HepG2 (cell line): ENCODE measurements around the gene ZMYM4. TPM values are rescaled to one million over a fixed set of nuclear protein-coding genes. Genes with fewer than 3 reads are reported as not detected.
A peak's percentile ranks its signal among the peaks of the same experiment; 100 is the strongest.

ENCODE experiments used
- ARNT2 ChIP-seq: sonication (generic); formaldehyde crosslinking; IDR thresholded peaks from 2 replicates; pipeline ENCODE4 v1.8.0; 2022; ENCODE audit warnings: mild to moderate bottlenecking, low read depth, missing genetic modification reagents, moderate library complexity
- FOXK2 ChIP-seq: fragments of 450-650 bp; IDR thresholded peaks from 2 replicates; pipeline ENCODE4 v1.6.1; 2016
- GABPB1 ChIP-seq: IDR thresholded peaks from 2 replicates; pipeline ENCODE4 v1.6.1; 2016; ENCODE audit warnings: mild to moderate bottlenecking, missing genetic modification reagents, moderate library complexity, missing compliant biosample characterization
- GATAD2A ChIP-seq: IDR thresholded peaks from 2 replicates; pipeline ENCODE4 v1.6.1; 2016
- POGK ChIP-seq: sonication (generic); formaldehyde crosslinking; conservative IDR thresholded peaks from 2 replicates; pipeline ENCODE4 v1.8.0; 2022; ENCODE audit warnings: mild to moderate bottlenecking, moderate library complexity, missing genetic modification reagents
- U2AF2 ChIP-seq: fragments of 200-400 bp; formaldehyde crosslinking; IDR thresholded peaks from 2 replicates; pipeline ENCODE4 v1.6.1; 2017; ENCODE audit warnings: low read depth, mild to moderate bottlenecking, low read length
- UBTF ChIP-seq: sonication (generic); formaldehyde crosslinking; IDR thresholded peaks from 2 replicates; pipeline ENCODE4 v1.4.0; 2020; ENCODE audit warnings: mild to moderate bottlenecking, missing genetic modification reagents
- XRCC5 ChIP-seq: fragments of 200-400 bp; formaldehyde crosslinking; optimal IDR thresholded peaks from 2 replicates; pipeline ENCODE3; 2017; ENCODE audit warnings: mild to moderate bottlenecking, low read length
- ZNF282 ChIP-seq: fragments of 450-650 bp; IDR thresholded peaks from 2 replicates; pipeline ENCODE4 v1.6.1; 2018; ENCODE audit not compliant: partially characterized antibody
- ZNF33B ChIP-seq: sonication (generic); formaldehyde crosslinking; IDR thresholded peaks from 2 replicates; pipeline ENCODE4 v1.5.1; 2020; ENCODE audit warnings: mild to moderate bottlenecking, missing genetic modification reagents
- ZNF34 ChIP-seq: sonication (generic); formaldehyde crosslinking; IDR thresholded peaks from 2 replicates; pipeline ENCODE4 v1.4.0; 2020; ENCODE audit warnings: mild to moderate bottlenecking, missing genetic modification reagents, borderline replicate concordance
- ZNF546 ChIP-seq: sonication (generic); formaldehyde crosslinking; conservative IDR thresholded peaks from 2 replicates; pipeline ENCODE4 v1.8.1; 2023; ENCODE audit warnings: mild to moderate bottlenecking, missing genetic modification reagents
- ZNF619 ChIP-seq: sonication (generic); formaldehyde crosslinking; IDR thresholded peaks from 2 replicates; pipeline ENCODE4 v1.4.0; 2020; ENCODE audit warnings: mild to moderate bottlenecking, missing genetic modification reagents
- ZNF687 ChIP-seq: sonication (generic); formaldehyde crosslinking; IDR thresholded peaks from 2 replicates; pipeline ENCODE4 v1.5.1; 2020; ENCODE audit warnings: mild to moderate bottlenecking, missing genetic modification reagents, moderate library complexity
- polyA plus RNA-seq, 8 experiments: library from polyadenylated mRNA; depleted of rRNA in 3 of 8; stranded (reverse) in 7 of 8; unstranded in 1 of 8; fragments of >200 nt; fragmentation: Illumina TruSeq in 4 of 8; extraction: Trizol in 4 of 8; gene quantifications; 2 replicates each; pipeline versions ENCODE4 v1.2.1 to v1.2.3, GENCODE V29; 2011 to 2016; ENCODE audit warnings: low read depth in 4 of 8, missing spikeins in 1 of 8, mixed read lengths in 1 of 8; ENCODE audit not compliant: insufficient read depth in 1 of 8
- total RNA-seq, 5 experiments: library from RNA; depleted of rRNA; stranded (reverse); fragments of >200 nt; fragmentation: Illumina TruSeq; extraction: Trizol; gene quantifications; 2 replicates each; pipeline ENCODE4 v1.2.3, GENCODE V29; 2016; ENCODE audit warnings: low read depth in 1 of 5
- TF ChIP-seq, protein P1 (sequence below): sonication (generic); formaldehyde crosslinking; IDR thresholded peaks from 2 replicates; pipeline ENCODE4 v1.5.0; 2020; ENCODE audit warnings: mild to moderate bottlenecking, low read depth, missing genetic modification reagents, borderline replicate concordance
- TF ChIP-seq, protein P2 (sequence below): IDR thresholded peaks from 2 replicates; pipeline ENCODE4 v1.6.1; 2018; ENCODE audit warnings: missing genetic modification reagents
- TF ChIP-seq, protein P3 (sequence below): sonication (generic); formaldehyde crosslinking; IDR thresholded peaks from 2 replicates; pipeline ENCODE4 v1.8.0; 2022; ENCODE audit warnings: low read depth, missing genetic modification reagents

The ZMYM4 gene
- total and polyA plus RNA-seq, 2 of the 13 experiments (the other 11 are each of a cell fraction or from before 2014, with no cell fraction given) = 13.9 to 37.6 TPM

DNA sequence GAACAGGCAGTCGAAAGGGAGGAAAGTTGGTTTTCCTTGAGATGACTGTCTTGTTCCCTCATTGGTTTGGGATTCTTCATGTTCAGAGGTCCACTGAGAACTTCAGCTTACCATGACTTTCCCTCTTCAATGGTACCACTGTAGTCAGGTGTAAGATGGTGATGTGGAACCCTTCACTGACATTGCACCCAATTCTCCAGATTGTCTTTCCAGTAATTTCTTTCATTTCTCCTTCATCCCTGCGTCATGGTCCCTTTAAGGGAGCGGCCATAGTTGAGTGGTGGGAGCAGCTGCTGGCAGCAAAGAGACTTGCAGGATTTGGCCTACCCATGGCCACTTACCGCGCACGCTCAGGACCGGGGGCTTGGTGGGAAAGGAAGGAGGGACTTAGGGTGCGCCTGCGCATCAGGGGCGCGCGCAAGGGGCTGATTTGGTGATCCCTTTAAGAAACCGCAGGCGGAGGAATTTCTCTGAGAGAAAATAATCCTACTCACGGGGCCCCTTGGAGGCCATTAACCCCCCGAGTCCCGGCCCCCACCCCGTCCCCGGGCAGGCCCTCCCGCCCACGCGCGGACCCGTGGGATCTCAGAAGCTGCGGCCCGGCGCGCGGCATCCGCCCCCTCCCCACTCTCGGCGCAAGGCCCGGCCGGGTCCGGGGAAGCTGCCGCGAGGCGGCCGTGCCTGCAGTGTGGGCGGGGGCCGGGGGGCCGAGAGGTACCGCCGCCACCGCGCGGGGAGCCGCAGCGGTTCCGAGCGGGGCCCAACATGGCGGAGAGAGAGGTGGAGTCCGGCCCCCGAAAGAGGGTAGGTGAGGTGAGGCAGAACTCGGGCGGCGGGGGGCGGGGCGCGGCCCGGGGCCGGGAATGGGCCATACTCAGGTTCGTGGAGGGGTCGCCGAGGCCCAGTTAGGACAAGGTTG lies at the start of gene ZMYM4 (continued):
- peak; percentile 51; the same call in 1 of the 2 replicates for TF ChIP-seq ARNT2 (CRISPR knock-in tag)
- no peak for TF ChIP-seq ZNF546 (CRISPR knock-in tag)
- TF ChIP-seq POGK = no peak
- TF ChIP-seq, protein P1, sequence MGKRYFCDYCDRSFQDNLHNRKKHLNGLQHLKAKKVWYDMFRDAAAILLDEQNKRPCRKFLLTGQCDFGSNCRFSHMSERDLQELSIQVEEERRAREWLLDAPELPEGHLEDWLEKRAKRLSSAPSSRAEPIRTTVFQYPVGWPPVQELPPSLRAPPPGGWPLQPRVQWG (CRISPR knock-in tag) = no peak
- peak; percentile 67 for TF ChIP-seq XRCC5
- 0 out of 2 replicates have a peak, but pooled peaks have one; percentile 57 for TF ChIP-seq ZNF34 (CRISPR knock-in tag)
- TF ChIP-seq ZNF33B = no peak
- TF ChIP-seq, protein P2, sequence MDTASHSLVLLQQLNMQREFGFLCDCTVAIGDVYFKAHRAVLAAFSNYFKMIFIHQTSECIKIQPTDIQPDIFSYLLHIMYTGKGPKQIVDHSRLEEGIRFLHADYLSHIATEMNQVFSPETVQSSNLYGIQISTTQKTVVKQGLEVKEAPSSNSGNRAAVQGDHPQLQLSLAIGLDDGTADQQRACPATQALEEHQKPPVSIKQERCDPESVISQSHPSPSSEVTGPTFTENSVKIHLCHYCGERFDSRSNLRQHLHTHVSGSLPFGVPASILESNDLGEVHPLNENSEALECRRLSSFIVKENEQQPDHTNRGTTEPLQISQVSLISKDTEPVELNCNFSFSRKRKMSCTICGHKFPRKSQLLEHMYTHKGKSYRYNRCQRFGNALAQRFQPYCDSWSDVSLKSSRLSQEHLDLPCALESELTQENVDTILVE (CRISPR knock-in tag) = no peak
- TF ChIP-seq ZNF619 (CRISPR knock-in tag) = no peak
- TF ChIP-seq UBTF (CRISPR knock-in tag) = peak; percentile 55; the same call in 1 of the 2 replicates
- TF ChIP-seq, protein P3, sequence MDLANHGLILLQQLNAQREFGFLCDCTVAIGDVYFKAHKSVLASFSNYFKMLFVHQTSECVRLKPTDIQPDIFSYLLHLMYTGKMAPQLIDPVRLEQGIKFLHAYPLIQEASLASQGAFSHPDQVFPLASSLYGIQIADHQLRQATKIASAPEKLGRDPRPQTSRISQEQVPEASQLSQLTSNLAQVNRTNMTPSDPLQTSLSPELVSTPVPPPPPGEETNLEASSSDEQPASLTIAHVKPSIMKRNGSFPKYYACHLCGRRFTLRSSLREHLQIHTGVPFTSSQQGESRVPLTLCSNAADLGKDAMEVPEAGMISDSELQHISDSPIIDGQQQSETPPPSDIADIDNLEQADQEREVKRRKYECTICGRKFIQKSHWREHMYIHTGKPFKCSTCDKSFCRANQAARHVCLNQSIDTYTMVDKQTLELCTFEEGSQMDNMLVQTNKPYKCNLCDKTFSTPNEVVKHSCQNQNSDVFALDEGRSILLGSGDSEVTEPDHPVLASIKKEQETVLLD (CRISPR knock-in tag) = no peak
- TF ChIP-seq GABPB1 (CRISPR knock-in tag) = peak; percentile 45
- TF ChIP-seq FOXK2 = no peak
- TF ChIP-seq GATAD2A (CRISPR knock-in tag) = 0 out of 2 replicates have a peak, but pooled peaks have one; percentile 32
- peak; percentile 78 for TF ChIP-seq ZNF687 (CRISPR knock-in tag)
- no peak for TF ChIP-seq U2AF2
- no peak for TF ChIP-seq ZNF282
